HG02623 (cell line): ENCODE measurements around the gene AIP.

Experiments
- ATAC-seq: cut with Tn5 transposase; IDR thresholded peaks from one replicate; pipeline ENCODE4 v1.9.1; 2021; ENCODE audit warnings: moderate library complexity; ENCODE audit not compliant: unreplicated experiment

AIP gene

DNA sequence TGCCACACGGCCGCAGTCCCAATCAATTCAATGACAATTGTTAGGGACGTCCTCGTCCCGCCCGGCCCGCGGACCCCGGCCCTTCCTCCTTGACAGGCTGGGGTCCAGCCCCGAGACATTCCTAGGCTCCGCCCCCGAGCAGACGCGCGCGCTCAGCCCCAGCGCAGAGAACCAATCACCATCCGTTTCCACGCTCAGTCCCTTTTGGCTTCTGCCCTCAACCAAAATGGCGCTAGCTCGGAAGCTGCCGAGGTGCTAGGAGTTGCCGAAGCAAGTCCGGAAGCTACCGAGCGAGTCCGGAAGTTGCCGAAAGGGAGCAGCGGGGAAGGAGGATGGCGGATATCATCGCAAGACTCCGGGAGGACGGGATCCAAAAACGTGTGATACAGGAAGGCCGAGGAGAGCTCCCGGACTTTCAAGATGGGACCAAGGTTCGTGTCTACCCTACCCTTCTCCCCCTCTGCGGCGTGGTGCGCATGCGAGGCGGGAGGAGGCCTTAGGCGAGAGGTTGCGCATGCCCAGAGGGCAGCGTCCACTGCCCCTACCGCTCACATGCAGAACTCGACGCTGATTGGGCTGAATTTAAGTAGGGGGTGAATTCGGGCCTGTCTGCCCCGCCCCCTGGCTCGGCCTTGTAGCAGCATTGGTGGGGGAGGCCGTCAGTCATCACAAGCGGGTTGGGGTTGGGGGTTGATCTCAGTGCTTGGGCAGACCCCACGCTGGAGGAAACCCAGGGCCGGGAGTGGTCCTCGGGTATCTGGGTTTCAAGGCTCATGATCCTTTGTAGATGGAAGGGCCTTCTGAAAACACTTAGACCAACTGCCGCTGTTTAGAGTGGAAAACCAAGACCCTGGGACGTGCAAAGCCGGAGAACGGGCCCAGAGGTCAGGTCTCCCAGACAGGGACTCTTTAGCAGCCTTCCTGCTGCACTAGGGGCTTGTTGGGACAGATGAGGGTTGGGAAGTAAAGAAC, at the start of gene AIP:
AIP (plus strand) TSS at position 200 of the 972 bp plus-strand sequence; CDS start at position 333, 133 bp downstream.
- peak; percentile 64 for ATAC-seq

DNA sequence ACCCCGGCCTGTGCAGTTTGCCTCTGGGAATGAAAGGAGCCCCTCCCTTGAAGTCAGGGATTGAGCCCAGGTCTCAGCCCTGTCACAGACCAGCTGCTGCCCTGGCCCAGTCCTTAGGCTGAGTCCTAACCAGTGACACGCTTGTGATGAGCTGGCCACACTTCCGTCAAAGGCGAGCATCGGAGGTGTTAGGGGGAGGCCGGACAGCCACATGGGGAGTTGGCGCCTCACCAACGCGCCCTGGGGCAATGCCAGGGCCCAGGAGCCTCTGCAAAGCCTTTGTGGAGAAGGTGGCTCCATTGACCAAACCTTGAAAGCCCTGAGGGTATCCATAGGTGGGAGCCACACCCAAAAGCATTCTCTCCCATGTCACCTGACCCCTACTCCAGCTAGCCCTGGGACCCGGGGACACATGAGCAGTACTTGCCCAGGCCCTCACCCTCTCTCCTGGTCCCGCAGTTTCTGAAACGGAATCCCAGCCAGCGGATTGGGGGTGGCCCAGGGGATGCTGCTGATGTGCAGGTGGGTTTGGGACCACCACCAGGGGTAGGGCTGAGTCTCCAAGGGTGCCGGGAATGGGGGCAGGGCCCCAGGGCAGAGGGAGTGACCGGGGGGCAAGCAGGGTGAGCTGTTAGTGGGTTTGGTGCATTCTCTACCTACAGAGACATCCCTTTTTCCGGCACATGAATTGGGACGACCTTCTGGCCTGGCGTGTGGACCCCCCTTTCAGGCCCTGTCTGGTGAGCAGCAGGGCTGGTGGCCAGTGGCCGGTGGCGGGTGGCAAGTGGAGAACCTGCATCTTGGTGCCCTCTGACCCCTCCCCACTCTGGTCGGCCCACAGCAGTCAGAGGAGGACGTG, 49.1 kb upstream of the AIP start:
- ATAC-seq = no peak

DNA sequence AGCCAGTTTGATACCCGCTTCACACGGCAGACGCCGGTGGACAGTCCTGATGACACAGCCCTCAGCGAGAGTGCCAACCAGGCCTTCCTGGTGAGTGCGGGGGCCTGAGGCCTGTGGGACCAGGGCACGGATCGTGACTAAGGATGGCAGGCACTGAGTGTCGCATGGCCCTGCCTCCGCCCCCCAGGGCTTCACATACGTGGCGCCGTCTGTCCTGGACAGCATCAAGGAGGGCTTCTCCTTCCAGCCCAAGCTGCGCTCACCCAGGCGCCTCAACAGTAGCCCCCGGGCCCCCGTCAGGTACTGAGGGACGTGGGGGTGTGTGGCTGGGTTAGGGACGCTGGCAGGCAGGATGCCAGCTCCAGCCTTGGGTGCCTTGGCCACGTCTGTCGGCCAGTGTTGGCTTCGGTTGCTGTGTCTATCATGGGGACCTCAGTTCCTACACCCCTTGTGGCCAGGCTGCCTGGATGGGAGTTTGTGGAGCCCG, 48.4 kb upstream of the AIP start:
- ATAC-seq = no peak

DNA sequence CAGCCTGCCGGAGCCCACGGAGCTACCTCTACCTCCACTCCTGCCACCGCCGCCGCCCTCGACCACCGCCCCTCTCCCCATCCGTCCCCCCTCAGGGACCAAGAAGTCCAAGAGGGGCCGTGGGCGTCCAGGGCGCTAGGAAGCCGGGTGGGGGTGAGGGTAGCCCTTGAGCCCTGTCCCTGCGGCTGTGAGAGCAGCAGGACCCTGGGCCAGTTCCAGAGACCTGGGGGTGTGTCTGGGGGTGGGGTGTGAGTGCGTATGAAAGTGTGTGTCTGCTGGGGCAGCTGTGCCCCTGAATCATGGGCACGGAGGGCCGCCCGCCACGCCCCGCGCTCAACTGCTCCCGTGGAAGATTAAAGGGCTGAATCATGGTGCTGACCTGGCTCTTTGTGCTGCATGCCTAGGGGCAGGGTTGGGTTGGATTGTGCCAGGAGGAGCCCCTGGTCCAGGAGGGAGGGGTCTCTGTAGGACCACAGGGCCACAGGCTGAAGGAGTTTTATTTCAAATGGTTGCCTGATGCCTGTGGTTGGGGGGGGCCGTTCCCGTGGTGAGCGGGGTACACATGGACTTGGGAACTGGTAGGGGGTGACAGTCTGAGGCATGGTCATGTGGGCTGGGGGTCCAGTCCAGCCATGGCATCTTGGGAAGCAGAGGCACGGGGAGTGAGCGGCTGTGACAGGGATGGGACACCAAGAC, 47.6 kb upstream of the AIP start:
- ATAC-seq = no peak

DNA sequence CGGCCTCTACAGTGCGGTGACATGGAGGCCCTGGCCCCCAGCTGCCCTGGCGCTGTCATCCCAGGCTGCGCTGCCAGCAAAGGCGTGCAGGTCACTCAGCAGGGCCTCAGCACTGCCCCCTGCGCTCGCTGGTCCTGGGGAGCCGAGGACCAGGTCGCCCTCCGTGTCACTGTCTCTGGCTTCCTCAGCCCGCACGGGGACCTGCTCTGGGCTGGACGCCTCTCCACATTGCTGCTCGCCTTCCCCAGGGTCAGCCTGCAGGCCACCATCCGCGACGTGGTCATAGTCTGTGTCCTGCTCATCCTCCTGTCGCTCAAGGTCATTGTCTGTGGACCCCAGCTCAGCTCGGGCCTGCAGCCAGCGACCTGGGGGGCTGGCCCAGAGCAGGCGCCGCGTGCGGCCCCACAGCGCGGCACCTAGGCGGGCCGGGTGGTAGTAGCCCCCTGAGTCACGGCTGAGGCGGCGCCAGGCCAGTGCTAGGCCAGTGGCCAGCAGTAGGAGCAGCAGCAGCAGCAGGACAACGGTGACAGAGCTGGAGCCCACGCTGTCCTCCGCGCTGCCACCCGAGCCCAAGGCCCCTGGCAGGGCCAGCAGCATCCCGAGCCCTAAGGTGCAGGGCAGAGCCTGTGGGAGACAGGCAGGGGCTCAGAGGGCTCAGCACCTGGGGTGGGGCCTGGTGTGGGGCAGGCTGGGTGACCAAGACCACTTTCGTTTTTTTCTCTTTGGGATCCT, 46.9 kb upstream of the AIP start:
- no peak for ATAC-seq

DNA sequence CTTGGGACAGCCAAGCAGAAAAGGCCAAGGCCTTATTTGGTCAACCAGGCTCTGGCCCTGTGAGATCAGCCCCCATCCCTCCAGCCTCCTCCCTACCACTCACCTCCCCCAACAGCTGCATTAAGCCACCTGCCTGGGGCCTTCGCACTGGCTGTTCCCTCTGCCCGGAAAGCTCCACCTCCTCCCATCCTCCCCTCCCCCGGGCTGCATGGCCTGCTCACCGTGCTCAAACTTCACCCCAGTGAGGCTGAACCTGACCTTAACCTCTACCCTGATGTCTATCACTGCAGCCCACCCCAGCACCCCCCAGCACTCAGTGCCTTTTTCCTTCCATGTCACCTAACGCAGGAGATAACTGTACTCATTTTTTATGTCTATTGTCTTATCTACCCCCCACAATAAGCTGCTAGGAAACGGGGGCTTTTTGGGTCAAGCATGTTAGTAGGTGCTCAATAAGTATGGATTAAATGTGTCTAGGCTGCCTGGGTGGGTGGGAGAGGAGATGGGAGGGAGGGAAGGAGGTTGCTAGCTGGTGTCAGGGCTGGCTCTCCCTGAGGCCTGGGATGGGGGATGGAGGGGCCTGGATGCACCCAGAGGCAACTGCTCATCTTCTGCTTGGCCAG, 46.3 kb upstream of the AIP start:
- ATAC-seq = no peak

DNA sequence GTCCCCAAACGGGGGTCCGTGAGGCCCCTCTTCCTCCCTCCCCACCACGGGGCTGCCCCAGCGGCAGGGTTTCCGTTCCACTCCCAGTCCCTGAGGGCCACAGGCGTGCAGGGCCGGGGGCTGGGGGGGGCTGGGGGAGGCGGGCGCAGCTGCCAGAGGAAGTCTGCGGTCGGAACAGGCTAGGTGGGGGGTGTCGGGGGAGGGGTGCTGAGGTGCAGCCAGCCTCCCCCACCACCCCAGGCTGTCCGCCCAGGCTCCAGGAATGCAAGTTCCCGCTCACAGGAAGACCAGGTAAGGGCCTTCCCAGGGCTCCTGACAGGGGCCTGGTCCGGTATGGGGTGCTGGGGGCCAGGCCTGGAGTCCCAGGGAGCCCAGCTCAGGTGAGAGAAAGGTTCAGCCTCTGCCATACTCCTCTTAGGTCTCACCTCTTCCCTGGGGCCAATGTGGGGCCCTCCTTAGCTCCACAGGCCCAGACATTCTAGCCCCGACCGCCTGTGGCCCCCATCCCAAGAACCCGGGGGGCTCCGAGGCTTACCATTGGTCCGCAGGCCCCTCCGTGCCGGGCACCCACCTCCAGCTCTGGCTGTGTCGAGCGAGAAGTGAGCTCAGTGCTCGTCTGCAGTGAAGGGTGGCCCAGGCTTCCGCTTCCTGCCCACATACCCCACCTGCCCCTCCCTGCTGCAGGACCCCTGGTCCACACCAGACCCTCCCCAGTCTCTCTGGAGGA, 45.6 kb upstream of the AIP start, which contains the start of gene PTPRCAP:
PTPRCAP (minus strand) TSS at position 601 of the 727 bp plus-strand sequence; CDS start at position 538, 63 bp downstream.
- no peak for ATAC-seq

DNA sequence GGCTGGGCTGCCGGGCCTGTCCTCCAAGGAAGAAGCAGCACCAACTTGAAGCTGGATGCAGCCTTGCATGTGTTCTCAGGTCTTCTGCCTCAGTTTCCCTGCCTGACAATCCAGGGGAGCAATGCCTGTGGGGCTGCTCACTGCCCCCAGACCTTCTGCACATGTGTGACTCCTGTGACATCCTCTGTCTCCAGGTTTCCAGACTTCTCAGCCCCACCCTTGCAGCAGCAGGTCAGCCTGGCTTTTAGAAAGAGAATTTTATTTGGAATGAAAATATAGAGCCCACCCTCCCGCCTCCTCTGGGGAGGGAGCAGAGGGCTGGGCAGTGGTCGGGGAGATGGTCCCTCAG, 45.0 kb upstream of the AIP start:
- ATAC-seq = no peak

DNA sequence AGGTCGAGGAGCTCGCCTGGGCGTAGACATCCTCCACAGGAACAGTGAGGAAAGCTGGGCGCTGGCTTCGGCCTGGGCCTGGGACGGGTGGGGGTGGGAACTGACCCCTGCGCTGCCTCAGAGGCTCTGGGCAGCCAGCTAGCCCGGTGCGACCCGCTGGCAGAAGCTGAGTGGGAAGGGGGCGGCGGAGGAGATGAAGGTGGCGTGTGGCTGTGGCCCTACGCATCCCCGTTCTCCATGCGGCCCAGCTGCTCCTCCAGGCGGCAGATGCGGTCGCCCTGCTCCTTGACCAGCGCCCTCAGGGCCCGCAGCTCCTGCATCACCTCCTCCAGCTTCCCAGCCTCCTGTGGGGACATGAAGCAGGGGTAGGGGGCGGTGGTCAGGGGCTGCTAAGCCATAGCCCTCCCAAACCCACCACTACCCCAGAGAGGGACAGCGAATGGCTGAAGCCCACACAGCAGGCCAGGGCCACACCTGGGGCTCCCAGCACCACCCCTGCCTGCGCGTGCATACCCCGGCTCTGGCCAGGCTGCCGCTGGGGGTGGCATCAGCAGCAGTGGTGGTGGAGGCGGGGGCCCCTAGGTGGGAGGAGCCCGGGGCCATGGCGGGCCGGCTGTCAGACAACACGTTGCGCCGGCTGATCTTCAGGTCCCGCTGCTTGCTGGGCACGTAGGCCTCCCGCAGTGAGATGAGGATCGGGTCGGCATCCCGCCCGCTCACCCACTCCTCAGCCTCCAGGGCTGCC, 44.5 kb upstream of the AIP start:
- ATAC-seq = no peak

DNA sequence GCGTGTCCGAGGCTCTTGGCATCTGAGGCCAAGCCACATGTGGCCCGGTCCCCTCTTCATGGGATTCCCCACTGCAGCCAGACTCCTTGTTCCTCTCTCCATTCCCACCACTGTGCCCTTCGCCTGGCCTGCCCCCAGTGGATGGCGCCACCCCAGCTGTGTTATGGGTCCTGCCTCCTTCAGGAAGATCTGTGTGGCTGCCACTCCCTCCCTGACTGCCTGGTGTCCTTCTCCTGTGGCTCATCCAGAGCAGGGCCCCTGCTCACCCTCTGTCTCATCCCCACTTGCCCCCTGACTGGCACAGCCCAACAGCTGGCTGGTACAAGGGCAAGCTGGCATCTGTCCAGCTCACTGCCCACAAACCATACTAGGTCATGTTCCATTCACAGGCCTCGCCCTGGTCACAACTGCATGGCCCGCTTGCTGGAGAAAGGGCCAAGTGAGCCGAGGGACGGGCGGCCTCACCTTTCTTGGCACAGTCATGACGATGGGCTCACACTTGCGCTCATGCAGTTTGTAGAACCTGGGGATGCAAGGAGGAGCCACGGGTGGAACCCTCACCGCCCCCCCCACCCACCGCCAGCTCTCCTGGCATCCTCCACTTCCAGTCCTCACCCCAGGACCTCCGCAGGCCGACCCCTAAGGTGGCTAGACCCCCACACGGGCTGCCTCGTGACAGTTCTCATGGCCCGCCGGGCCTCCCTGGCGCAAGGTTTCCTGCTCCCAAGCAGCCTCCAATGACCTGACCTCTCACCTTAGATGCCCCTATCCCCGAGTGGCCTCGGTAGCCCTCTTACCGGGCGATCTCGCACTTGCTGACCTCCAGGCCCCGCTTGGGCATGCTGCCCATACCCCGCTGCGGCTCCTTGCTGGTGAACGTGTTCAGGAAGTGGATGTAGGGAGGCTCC, 43.3 kb upstream of the AIP start:
- ATAC-seq = no peak

DNA sequence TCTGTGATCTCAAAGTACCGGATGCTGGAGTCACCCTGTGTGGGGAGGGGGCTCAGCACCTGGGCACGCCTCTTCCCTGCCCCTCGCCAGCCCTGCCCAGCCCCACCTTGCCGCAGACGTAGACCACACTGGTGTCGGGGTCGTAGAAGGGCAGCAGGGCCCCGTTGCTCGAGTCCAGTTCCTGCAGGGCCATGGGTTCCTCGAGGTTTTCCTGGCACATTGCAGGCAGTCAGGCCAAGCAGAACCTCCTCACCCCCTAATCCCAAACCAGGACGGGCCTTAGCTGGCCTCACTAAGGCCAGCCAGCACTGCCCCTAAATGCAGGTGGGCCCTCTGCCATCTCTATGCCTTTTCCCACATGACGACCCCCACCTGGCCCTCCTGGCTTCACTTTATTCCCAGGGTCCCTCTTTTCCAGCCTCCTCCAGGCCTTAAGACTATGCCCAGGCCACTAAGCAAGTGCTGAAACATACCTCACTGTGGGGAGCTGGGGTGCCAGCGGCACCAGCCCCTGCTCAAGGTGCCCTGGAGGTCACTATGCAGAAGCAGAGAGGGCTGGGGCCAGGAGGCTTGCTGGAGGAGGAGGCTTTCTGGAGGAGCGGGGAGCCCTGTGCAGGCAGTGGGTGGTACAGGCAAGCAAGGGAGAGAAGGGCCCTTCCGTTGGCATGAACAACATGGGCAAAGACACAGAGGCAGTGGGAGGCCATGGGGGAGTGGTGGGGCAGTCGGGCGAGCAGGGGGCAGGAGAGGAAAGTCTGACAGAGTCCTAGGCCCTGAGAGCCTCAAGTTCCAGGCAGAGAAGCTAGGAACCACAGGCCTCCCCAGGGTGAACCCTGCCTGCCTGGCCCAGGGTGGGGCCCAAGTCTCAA, 42.4 kb upstream of the AIP start:
- ATAC-seq = no peak

DNA sequence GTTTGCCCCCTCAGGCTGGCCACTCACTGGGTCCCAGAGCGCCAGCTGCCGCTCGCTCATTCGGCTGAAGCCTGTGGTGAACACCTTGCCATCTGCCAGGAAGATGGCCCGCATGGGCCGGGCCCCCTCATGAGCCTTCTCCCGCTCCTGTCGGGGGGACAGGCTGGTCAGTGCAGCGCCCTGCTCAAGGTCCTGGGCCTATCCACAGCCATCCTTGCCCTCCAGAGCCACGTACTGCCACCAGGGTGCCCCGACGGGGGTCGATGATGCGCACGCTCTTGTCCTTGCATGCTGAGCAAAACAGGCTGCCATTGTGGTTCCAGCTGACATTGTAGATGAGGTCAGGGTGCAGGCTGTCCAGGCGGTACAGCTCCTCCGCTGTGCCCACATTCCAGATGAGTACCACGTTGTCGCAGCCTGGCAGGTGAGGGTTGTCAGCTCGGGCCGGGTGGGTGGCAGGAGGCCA, 41.7 kb upstream of the AIP start:
- ATAC-seq = no peak

DNA sequence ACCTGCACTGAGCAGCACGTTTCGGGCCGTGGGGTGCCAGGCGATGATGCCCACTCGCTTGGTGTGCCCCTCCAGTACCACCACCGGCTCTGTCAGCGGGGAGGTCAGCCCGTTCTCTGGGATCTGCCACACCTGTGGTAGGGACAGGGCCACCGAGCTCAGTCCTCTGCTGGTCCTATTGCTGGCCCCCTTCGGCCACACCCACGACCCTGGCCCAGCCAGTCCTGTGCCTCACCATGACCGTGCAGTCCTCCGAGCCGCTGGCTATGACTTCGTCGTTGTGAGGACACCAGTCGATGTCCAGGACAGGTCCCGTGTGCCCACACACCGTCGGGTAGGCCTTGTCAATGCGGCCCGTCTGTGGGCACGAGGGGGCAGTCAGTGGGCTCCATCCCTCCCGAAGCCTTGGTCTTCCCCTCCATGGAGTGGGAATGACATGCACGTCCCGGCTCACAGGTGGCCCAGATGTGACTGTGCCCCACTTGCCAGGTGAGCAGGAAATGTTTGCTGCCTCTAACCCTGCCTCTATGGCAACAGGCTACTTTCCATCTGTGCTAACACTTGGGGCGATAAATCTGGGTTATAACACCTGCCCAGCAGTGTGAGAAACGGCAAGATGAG, 41.0 kb upstream of the AIP start:
- ATAC-seq = no peak

DNA sequence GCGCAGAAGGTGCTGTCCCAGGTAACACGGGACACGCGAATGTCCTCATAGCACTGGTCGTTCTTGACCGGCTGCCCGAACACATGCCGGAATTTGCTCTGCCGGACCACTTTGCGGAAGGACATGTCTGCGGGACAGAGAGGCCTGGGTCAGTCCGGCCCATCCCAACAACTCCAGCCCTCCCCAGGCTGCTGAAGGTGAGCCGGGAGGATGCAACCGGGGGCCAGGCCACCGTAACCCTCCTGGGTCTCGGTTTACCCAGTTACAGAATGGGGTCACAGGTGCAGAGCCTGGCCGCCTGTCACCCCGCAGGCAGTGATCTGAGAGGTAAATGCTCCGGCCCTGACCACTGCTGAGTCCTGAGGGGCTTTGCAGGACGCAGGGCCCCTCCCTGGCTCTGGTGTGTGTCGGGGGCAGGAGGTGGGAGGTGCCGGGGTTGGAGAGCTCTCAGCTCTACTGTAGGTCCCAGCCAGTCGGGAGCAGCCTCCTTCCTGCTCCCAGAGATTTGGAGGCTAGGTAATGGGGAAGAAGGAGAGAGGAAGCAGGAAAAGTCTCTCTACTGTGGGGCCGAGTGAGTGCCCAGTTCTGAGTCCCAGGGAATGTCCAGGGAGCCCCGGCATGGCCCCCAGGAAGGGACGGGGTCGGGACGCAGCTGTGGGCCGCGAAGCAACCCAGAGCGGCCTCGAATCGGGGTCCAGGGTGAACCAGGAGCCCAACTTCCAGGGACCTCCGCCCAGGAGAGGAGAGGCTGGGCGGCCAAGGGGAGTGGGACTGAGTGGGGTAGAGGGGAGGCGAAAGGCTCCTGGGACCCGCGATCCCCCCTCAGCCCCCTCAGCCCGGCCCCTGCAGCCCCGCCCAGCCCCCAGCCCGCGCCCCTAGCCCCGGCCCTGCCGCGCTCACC, 40.1 kb upstream of the AIP start:
- ATAC-seq = peak; percentile 10

DNA sequence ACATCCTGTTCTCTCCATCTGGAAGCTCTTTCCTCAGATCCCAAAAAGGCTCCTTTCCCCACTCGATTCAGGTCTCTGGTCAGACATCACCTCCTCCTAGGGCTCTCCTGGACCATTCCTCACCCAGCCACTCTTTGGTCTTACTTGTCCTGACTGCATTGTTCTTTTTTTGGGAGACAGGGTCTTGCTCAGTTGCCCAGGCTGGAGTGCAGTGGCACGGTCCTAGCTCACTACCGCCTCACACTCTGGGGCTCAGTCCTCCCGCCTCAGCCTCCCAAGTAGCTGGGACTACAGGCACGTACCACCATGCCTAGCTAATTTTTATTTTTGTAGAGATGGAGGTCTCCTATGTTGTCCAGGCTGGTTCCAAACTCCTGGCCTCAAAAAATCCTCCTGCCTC, 37.3 kb upstream of the AIP start:
- ATAC-seq = no peak
